GM21723 (cell line): ENCODE data around the gene LRRC38.
"Not testable (repeated sequence)": the region's sequence is repeated elsewhere in the genome, so short reads cannot be mapped to it uniquely, and the experiment has no call there.

Experiments used
- ATAC-seq: cut with Tn5 transposase; IDR thresholded peaks from one replicate; pipeline ENCODE4 v1.9.1; 2021; ENCODE audit warnings: mild to moderate bottlenecking, moderate library complexity; ENCODE audit not compliant: unreplicated experiment

Gene LRRC38

DNA sequence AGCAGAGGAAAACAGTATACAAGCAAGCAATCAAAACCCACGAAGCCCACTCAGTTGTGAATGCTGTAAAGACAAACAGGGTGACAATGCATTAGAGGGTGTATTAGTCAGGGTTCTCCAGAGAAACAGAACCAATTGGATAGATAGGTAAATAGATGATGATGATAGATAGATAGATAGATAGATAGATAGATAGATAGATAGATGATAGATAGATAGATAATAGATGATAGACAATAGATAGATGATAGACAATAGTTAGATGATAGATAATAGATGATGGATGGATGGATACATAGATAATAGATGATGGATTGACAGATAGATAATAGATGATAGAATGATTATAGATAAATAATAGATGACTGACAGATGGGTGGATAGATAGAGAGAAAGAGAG is 48.3 kb downstream of the LRRC38 start:
- ATAC-seq: no peak

DNA sequence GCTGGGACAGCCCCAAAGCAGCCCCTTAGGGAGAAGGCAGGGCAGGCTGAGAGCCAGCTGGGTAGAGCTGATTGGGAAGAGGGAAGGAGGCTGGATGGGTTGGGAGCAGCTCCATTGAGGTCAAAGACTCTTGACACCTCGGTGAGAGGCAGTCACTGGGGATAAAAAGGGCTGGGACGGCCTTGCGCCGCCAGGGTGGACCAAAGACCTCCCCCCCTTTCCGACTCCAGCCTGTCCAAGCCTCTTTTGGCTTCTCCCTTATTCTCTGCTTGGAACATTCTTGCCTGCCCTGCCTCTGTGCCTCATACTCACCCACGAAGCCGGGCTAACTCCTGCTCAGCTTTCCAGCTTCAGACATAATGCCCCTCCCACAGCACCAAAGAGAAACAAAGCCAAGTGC is 51.1 kb downstream of the LRRC38 start:
- no peak for ATAC-seq

DNA sequence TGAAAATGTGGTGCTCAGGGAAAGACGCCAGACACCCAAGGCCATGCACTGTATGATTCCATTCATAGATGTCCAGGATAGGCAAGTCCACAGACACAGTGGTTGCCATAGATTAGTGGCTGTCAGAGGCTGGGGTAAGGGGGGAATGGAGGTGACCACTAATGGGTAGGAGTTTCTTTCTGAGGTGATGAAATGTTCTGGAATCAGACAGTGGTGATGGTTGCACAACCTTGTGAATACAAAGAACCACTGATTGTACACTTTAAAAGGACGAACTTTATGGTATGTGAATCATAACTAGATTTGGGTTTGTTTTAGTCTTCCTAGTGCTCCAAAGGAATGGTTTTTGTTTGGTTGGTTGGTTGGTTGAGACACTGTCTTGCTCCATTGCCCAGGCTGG is 51.8 kb downstream of the LRRC38 start:
- ATAC-seq: no peak

DNA sequence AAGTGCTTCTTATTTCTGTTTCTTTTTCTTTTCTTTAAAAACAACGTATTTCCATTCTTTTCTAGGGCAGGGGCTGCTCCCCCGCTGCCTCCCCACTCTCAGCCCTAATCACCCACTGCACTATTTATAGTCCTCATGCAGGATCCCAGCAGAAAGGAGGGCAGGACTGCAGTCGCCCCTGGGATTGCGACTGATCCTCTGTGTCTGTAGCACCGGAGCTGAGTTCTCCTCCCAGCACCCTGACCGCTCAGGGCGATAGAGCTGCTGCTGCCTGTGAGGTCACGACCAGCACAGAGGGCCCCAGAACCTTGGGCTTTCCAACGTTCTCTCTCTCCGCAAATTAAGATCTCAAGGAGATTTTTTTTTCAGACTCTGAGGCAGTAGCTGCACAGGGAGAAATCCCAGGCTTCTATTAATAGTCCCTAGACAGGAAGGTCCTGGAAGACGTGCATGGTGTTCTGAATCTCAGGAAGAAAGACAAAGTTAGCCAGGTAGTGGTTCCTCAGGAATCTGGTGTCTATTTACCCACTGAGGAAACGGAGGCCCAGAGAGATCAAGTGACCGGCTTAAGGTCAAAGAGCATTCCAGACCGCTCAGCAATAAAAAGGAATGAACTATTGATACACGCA is 56.8 kb downstream of the LRRC38 start:
- ATAC-seq: no peak

DNA sequence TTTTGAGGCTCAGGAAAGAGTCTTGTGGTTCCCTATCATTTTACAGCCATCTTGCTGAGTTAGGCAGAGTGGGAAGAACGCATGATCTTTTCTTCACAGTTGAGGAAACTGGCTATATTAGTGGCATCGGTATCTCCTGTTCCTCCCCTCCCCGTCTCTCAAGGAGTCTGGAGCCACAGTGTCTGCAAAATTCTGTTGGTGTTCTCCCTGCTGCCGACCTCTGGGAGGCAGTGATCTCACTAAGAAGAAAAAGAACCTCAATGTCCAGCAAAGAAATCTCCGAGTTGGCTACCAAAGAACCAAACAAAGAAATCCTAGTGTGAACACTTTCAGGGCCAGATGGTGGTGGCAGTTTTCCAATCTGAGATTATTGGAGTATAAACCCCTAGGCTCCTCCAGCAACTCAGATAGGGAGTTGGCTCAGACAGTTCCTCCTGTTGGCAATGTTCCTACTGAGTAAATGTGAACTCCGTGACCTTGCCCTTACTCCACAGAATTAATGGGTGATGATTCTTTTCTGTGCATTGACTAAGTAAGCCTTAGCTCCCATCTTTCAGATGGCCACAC is 62.3 kb downstream of the LRRC38 start:
- ATAC-seq: no peak

DNA sequence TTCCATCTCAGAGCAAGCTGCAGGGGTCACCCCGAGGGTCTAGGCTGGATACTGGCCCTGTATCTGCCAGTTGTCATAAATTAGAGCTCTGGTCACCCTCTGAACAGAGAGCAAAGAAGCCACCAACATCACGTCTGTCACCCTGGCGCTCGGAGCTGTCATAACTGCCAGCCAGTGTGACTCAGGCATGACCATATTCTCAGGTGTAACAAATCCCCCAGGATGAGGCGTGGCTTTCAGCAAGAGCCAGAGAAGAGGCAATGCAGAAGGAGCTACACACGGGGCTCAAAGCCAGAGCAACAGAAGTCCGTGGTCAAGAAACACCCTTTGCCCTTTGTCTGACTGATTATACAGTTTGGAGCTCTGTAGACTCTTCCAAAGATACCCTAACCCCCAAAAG is 63.6 kb downstream of the LRRC38 start:
- no peak for ATAC-seq

DNA sequence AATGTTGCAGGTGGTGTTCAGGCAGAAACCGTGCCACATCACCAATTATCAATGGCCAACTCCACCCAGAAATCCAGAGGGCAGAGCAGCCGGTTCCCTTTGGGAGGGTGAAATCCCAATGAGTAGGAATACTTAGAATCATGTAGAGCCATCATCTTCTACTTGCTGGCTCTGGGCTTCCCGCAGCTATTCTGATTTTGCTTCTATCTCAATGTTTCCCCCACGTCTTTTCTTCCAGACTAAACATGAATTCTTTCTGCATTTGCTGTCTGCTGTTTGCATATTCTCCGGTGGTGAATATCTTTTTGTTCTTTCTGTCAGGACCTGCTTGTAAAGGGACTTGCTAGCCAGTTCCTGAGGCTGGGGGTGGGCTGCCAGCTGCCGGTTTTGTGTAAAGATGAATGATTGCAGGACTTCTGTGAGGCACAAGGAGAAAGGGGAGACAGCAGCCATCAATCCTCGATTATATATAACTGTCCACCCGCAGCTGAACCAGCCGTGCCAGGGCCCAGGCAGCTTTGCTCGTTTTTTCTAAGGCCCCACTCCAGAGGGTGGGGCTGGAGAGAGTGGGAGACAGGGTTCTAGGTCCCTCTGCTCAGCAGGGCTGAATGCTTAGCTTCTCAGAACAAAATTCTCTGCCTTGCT is 70.3 kb downstream of the LRRC38 start:
- ATAC-seq: no peak

DNA sequence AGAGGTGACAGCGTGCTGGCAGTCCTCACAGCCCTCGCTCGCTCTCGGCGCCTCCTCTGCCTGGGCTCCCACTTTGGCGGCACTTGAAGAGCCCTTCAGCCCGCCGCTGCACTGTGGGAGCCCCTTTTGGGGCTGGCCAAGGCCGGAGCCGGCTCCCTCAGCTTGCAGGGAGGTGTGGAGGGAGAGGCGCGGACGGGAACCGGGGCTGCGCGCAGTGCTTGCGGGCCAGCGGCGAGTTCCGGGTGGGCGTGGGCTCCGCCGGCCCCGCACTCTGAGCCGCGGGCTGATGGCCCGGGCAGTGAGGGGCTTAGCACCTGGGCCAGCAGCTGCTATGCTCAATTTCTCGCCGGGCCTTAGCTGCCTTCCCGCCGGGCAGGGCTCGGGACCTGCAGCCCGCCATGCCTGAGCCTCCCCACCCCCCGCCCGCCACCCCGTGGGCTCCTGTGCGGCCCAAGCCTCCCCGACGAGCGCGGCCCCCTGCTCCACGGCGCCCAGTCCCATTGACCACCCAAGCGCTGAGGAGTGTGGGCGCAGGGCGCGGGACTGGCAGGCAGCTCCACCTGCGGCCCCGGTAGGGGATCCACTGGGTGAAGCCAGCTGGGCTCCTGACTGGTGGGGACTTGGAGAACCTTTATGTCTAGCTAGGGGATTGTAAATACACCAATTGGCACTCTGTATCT is 74.6 kb downstream of the LRRC38 start:
- ATAC-seq: not testable (repeated sequence)

DNA sequence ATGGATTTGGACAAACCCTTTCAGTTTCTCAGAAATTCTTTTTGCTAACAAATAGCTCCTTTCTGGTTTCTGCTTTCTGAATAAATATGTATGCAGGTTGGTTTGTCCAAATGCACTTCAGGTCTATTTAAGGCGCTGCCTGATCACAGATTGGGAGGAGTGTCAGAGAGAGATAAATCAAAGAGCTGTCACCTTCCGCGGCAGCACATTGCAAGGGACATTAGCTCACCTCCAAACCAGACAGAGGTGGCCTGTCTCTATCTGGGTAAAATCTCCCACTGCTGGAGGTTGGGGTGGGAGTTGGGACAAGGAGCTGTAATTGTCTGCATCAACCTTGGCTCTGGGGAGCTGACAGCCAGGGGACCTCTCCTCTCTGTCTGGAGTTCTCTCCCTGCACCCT is 78.3 kb downstream of the LRRC38 start:
- no peak for ATAC-seq

DNA sequence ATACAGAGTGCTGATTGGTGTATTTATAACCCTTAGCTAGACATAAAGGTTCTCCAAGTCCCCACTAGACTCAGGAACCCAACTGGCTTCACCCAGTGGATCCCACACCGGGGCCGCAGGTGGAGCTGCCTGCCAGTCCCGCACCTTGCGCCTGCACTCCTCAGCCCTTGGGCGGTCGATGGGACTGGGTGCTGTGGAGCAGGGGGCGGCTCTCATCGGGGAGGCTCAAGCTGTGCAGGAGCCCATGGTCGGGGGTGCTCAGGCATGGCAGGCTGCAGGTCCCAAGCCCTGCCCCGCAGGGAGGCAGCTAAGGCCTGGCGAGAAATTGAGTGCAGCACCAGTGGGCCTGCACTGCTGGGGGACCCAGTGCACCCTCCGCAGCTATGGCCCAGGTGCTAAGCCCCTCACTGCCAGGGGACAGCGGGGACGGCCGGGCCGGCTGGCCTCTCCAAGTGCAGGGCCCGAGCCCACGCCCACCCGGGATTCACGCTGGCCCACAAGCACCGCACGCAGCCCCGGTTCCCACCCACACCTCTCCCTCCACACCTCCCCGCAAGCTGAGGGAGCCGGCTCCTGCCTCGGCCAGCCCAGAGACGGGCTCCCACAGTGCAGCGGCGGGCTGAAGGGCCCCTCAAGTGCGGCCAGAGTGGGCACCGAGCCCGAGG is 80.0 kb downstream of the LRRC38 start:
- ATAC-seq: not testable (repeated sequence)

DNA sequence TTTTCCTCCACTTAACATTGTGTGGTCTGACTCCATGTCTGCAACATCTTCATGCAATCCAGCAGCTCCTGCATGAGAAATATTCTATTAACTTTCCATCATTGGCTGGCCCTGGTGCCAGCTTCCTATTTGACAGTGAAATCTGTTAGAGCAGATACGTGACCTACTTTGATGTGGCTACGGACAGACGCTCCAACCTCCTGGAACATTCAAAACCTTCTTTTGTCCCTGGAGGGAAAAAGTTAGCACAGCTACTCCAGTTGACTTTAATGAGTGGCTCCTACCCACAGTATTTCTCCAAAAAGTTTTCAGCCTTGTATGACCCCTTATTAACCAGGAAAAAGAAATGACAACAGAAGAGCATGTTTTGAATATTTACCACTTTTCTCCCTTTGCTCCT is 81.6 kb downstream of the LRRC38 start:
- no peak for ATAC-seq

DNA sequence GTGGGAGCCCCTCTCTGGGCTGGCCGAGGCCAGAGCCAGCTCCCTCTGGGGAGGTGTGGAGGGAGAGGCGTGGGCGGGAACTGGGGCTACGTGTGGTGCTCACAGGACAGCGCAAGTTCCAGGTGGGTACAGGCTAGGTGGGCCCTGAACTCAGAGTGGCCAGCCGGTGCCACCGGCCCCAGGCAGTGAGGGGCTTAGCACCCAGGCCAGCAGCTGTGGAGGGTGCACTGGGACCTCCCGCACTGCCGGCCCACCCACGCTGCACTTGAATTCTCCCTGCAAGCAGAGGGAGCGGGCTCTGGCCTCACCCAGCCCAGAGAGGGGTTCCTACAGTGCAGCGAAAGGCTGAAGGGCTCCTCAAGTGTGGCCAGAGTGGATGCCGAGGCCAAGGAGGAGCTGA is 83.3 kb downstream of the LRRC38 start:
- no peak for ATAC-seq
